ENCODE data around the gene SLC4A1AP. TPM values are rescaled to one million over a fixed set of nuclear protein-coding genes. Genes with fewer than 3 reads are reported as not detected.
"Not testable (repeated sequence)": the region's sequence is repeated elsewhere in the genome, so short reads cannot be mapped to it uniquely, and the experiment has no call there.

The SLC4A1AP gene
- total RNA-seq, 1 experiment from 2014 or later, result 22.8 TPM

- peak overlapping the region; percentile 88 for H3K4me3 ChIP-seq (ENCODE audit: insufficient read depth, low read depth, low read length)
- DNase-seq, result no peak
- H3K36me3 ChIP-seq (replicated peaks; ENCODE audit: control insufficient read depth, insufficient read depth, low read length), result peaks cover 9% of the 10 kb centered on the region
- H3K27me3 ChIP-seq (ENCODE audit: control insufficient read depth, insufficient read depth, low read length), result no peaks in the 10 kb centered on the region
These were observed 1.1 kb downstream of the SLC4A1AP start for GRCh38 chr2:27664622-27665363.

- H3K36me3 ChIP-seq (replicated peaks; ENCODE audit: control insufficient read depth, insufficient read depth, low read length), result peaks cover 5% of the 10 kb centered on the region
- H3K27me3 ChIP-seq (ENCODE audit: control insufficient read depth, insufficient read depth, low read length), result no peaks in the 10 kb centered on the region
- no peak for DNase-seq
These were observed 3.8 kb downstream of the SLC4A1AP start for GRCh38 chr2:27667446-27667845.

GRCh38 chr2:27671235-27671634, 7.5 kb downstream of the SLC4A1AP start:
- no peak for DNase-seq
- peaks cover 7% of the 10 kb centered on the region for H3K36me3 ChIP-seq (replicated peaks; ENCODE audit: control insufficient read depth, insufficient read depth, low read length)
- H3K27me3 ChIP-seq (ENCODE audit: control insufficient read depth, insufficient read depth, low read length), result no peaks in the 10 kb centered on the region
- H3K4me3 ChIP-seq (ENCODE audit: insufficient read depth, low read depth, low read length), result no peak overlapping the region

More at GRCh38 chr2:27667446-27667845, 3.8 kb downstream of the SLC4A1AP start:
- no peak overlapping the region for H3K4me3 ChIP-seq (ENCODE audit: insufficient read depth, low read depth, low read length)

DNA sequence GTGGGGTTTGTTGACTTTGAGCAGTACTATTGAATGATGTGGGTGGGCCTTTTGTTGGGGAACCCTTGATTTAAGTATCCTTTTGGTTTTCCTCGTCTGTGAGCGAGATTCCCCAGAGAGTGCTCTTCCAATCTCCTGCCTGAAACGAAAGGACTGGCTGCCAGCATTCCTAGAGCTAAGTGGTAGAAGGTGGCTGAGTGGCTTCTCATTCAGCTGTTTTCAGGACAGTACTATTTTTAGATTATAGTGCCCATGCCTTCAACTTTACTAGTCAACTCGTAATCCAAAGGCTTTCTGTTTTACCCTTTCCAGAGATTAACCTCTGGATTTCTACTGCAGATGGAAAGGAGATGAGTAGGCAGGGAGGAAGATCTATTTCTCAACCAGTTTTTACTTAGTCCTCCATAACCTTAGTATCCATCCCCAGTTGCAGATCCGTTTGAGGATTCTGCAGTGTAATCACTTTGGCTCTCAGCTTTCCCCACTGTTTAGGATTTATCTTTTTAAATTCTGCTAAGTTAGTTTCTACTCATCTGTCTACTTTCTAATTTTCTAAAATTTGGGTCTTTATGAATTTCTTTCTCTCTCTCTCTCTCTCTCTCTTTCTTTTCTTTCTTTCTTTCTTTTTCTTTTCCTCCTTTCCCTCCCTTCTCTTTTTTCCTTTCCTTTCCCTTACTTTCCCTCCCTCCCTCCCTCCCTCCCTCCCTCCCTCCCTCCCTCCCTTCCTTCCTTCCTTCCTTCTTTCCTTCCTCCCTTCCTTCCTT, 9.2 kb downstream of the SLC4A1AP start:
- no peak for DNase-seq
- no peaks in the 10 kb centered on the region for H3K27me3 ChIP-seq (ENCODE audit: control insufficient read depth, insufficient read depth, low read length)
- peaks cover 11% of the 10 kb centered on the region for H3K36me3 ChIP-seq (replicated peaks; ENCODE audit: control insufficient read depth, insufficient read depth, low read length)
- H3K4me3 ChIP-seq (ENCODE audit: insufficient read depth, low read depth, low read length), result no peak overlapping the region

- H3K27me3 ChIP-seq (ENCODE audit: control insufficient read depth, insufficient read depth, low read length), result no peaks in the 10 kb centered on the region
- H3K36me3 ChIP-seq (replicated peaks; ENCODE audit: control insufficient read depth, insufficient read depth, low read length), result peaks cover 7% of the 10 kb centered on the region
- DNase-seq, result no peak
- no peak overlapping the region for H3K4me3 ChIP-seq (ENCODE audit: insufficient read depth, low read depth, low read length)
These were observed 16.9 kb downstream of the SLC4A1AP start for GRCh38 chr2:27680571-27680970.

DNA sequence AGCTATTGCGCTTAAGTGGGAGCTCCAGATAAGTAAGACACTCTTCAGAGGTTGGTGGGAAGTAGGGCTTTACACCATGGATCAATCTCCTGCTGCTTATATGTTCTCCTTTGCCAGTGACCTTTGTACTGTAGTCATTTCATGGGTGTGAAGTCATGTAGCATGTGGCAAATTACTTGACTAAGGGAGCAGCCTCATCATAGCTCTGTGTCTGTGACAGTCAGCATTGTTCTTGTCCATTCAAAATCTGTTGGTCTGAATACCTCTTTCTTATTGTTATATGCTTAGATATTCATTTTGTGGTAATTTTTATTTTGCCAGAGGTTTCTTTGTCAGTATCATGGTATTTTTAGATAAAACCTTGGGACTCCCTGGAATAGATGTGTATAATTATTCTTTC, 18.2 kb downstream of the SLC4A1AP start:
- H3K4me3 ChIP-seq (ENCODE audit: insufficient read depth, low read depth, low read length), result no peak overlapping the region
- no peak for DNase-seq
- H3K27me3 ChIP-seq (ENCODE audit: control insufficient read depth, insufficient read depth, low read length), result no peaks in the 10 kb centered on the region
- peaks cover 7% of the 10 kb centered on the region for H3K36me3 ChIP-seq (replicated peaks; ENCODE audit: control insufficient read depth, insufficient read depth, low read length)

DNA sequence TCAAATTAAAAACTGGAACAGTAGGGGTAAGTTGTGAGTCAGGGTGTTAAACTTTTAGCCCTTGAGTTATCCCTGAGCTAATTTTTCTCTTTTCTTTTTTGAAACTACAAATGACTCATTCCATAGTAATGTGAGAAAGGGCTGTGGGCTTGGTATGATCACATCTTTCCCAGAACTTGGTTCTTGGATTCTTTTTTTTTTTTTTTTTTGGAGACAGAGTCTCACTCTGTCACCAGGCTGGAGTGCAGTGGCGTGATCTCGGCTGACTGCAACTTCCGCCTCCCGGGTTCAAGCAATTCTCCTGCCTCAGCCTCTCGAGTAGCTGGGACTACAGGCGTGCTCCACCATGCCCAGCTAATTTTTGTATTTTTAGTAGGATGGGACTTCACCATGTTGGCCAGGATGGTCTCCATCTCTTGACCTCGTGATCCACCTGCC, 18.7 kb downstream of the SLC4A1AP start:
- DNase-seq; H3K4me3 ChIP-seq (ENCODE audit: insufficient read depth, low read depth, low read length); H3K36me3 ChIP-seq (replicated peaks; ENCODE audit: control insufficient read depth, insufficient read depth, low read length); H3K27me3 ChIP-seq (ENCODE audit: control insufficient read depth, insufficient read depth, low read length): not testable (repeated sequence)

DNA sequence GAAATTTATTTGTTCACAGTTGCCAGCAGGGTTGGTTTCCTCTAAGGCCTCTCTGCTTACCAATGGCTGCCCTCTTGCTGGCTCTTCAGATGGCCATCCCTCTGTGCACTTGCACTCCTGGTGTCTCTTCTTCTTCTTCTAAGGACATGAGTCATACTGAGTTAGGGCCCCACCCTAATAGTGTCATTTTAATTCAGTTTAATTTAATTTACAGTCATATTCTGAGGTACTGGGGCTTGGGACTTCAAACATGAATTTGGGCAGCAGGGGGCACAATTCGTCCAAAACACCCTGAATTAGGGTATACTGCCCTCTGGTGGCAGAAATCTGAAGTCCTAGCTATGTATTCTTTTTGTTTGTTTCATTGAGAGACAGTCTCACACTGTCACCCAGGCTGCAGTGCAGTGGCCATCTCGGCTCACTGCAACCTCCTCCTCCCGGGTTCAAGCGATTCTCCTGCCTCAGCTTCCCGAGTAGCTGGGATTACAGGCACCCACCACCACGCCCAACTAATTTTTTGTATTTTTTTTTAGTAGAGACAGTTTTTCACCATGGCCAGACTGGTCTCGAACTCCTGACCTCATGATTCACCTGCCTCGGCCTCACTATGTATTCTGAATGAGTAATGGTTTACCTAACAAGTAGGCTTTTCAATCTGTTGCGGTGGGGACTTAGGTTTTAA, 19.8 kb downstream of the SLC4A1AP start:
- peak; percentile 57 for DNase-seq
- no peaks in the 10 kb centered on the region for H3K27me3 ChIP-seq (ENCODE audit: control insufficient read depth, insufficient read depth, low read length)
- H3K4me3 ChIP-seq (ENCODE audit: insufficient read depth, low read depth, low read length), result no peak overlapping the region
- peaks cover 7% of the 10 kb centered on the region for H3K36me3 ChIP-seq (replicated peaks; ENCODE audit: control insufficient read depth, insufficient read depth, low read length)

GRCh38 chr2:27685006-27685405, 21.3 kb downstream of the SLC4A1AP start:
- not testable (repeated sequence) for H3K4me3 ChIP-seq (ENCODE audit: insufficient read depth, low read depth, low read length); H3K36me3 ChIP-seq (replicated peaks; ENCODE audit: control insufficient read depth, insufficient read depth, low read length); DNase-seq; H3K27me3 ChIP-seq (ENCODE audit: control insufficient read depth, insufficient read depth, low read length)

DNA sequence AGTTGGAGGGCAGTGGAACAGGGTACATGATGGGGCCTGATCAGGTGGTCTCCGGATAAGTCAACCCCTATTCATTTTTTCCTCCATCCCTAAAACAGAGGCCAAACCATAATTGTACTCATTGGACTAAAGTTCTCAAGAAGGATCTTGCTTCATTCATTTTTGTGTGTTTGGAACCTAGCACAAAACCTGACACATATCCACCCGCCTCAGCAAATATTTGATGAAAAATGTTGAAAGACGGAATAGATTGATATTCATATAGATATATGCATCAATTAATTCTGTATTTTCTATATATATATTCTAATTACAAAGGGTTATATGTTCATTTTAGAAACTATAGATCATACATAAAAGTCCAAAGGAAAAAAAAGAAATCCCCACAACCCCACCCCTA, 21.9 kb downstream of the SLC4A1AP start:
- no peak overlapping the region for H3K4me3 ChIP-seq (ENCODE audit: insufficient read depth, low read depth, low read length)
- peaks cover 7% of the 10 kb centered on the region for H3K36me3 ChIP-seq (replicated peaks; ENCODE audit: control insufficient read depth, insufficient read depth, low read length)
- no peaks in the 10 kb centered on the region for H3K27me3 ChIP-seq (ENCODE audit: control insufficient read depth, insufficient read depth, low read length)
- DNase-seq, result no peak

DNA sequence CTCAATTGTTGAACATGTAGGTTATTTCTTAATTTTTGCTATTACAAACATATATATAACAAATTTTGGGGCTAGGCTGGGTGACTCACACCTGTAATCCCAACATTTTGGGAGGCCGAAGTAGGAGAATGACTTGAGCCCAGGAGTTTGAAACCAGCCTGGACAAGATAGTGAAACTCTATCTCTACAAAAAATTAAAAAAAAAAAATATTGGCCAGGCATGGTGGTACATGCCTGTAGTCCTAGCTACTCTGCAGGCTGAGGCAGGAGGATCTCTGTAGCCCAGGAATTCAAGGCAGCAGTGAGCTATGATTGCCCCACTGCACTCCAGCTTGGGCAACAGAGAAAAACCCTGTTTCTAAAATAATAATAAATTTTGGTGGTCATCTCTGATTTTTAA, 23.5 kb downstream of the SLC4A1AP start:
- no peak overlapping the region for H3K4me3 ChIP-seq (ENCODE audit: insufficient read depth, low read depth, low read length)

DNA sequence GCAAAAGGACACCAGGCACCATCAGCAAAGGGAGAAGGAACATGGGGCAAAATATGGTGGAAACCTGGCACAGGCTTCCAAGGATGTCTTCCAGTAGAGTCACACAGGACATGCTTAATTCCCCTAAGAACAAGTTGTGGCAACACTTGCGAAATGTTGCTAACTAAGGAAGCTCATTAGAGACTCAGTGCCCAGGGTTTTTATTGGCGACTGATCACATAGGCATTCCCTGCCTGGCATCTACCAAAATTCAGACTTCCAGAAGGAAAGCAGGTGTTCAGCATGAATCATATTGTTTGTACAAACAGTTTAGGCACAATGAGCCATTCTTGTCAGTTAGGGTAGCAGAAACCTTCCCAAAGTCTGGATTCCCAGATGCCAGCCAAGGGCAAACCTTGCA, 25.7 kb downstream of the SLC4A1AP start:
- DNase-seq, result no peak
- Histone ChIP-seq H3K27me3 (ENCODE audit: control insufficient read depth, insufficient read depth, low read length) (no peaks in the 10 kb centered on the region), H3K36me3 (replicated peaks; ENCODE audit: control insufficient read depth, insufficient read depth, low read length) (peaks cover 7% of the 10 kb centered on the region), H3K4me3 (ENCODE audit: insufficient read depth, low read depth, low read length) (no peak overlapping the region)

More for the DNA sequence above, 23.5 kb downstream of the SLC4A1AP start:
- no peaks in the 10 kb centered on the region for H3K27me3 ChIP-seq (ENCODE audit: control insufficient read depth, insufficient read depth, low read length)
- no peak for DNase-seq
- H3K36me3 ChIP-seq (replicated peaks; ENCODE audit: control insufficient read depth, insufficient read depth, low read length), result peaks cover 7% of the 10 kb centered on the region

DNA sequence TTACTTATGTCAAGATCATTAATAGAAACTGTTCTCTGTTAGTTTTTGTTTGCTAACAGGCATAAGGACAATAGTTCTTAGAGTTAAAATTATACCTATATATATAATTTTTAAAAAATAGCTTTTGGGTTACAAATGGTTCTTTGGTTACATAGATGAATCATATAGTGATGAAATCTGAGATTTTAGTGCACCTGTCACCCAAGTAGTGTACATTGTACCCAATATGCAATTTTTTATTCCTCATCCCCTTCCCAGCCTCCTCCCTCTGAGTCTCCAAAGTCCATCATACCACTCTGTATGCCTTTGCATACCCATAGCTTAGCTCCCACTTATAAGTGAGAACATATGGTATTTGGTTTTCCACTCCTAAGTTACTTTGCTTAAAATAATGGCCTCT, 26.4 kb downstream of the SLC4A1AP start:
- Histone ChIP-seq H3K4me3 (ENCODE audit: insufficient read depth, low read depth, low read length) (no peak overlapping the region), H3K27me3 (ENCODE audit: control insufficient read depth, insufficient read depth, low read length) (no peaks in the 10 kb centered on the region), H3K36me3 (replicated peaks; ENCODE audit: control insufficient read depth, insufficient read depth, low read length) (peaks cover 7% of the 10 kb centered on the region)
- no peak for DNase-seq

- DNase-seq, result no peak
These were observed 34.0 kb downstream of the SLC4A1AP start for GRCh38 chr2:27697660-27698059.

DNA sequence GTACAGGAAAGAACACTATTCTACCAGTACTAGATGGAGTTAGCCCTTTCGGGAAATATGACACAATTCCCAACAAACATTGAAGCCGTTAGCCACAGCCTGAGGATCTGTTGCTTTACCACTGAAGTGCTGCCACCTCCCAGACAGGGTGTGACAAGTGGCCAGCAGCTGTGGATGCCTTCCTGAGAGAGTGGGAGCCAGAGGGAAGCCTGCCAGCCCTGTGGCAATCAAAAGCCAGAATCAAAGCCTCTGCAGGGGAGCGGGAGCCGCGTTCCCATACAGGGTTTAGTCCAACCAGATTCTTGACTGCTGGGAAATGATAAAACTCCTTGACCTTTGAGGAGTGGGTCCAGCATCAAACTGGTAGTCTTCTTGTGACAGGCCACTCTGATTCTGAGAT, 38.0 kb downstream of the SLC4A1AP start:
- no peak for DNase-seq
- Histone ChIP-seq H3K27me3 (ENCODE audit: control insufficient read depth, insufficient read depth, low read length) (no peaks in the 10 kb centered on the region), H3K36me3 (replicated peaks; ENCODE audit: control insufficient read depth, insufficient read depth, low read length) (no peaks in the 10 kb centered on the region), H3K4me3 (ENCODE audit: insufficient read depth, low read depth, low read length) (no peak overlapping the region)

More at GRCh38 chr2:27697660-27698059, 34.0 kb downstream of the SLC4A1AP start:
- H3K4me3 ChIP-seq (ENCODE audit: insufficient read depth, low read depth, low read length), result no peak overlapping the region
- H3K27me3 ChIP-seq (ENCODE audit: control insufficient read depth, insufficient read depth, low read length), result no peaks in the 10 kb centered on the region
- H3K36me3 ChIP-seq (replicated peaks; ENCODE audit: control insufficient read depth, insufficient read depth, low read length), result no peaks in the 10 kb centered on the region; the same call in none of the 2 replicates

All from H7 (cell line).